ENCODE results near the gene NTSR1. TPM values are rescaled to one million over a fixed set of nuclear protein-coding genes. Genes with fewer than 3 reads are reported as not detected.

Gene NTSR1
- total and polyA plus RNA-seq, 2 donors (not counting 1 experiment from before 2014, with no cell fraction given), result not detected

DNA sequence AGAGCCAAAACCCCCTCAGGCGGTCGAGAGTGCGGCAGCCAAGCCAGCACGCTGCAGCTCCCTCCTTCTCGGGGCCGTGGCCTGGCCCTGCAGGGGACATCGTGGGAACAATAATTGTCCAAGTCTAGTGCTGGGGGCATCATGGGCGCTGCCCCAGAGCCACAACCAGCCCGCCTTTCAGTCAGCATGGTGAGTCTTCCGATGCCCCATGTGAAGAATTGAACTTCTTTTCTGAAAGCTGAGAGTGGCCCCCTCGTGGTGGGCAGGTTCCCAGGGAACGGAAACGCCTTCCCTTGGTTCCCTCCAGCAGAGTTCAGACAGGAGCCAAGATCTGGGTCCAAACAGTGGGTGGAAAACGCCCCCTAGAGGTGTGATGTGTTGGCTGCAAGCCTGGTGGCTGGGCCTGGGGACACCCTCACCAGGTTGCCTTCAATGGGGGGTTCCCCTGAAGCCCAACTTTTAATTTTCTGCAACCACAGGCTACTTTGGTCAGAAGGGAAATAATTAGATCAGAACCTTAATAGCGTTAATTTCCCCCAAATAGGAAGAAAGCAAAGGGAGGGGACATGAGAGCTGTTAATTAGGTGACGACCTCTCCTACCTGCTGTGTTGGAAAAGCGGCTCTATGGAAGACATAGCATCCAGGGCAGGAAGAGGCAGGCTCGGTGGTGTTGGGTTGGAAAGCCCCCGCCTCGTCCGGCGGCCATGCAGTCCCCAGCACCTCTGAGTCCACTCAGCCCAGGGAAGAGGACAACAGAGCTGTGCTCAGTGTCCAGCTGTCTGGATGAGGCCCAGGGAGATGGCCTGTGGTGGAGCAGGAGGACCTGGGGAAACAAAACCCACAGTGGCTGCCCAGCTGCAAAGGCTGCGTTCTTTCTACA, 82.9 kb downstream of the NTSR1 start:
- Histone ChIP-seq H3K4me3 (ENCODE audit: control extremely low read depth in 1 of 5, extremely low read depth in 1 of 5, insufficient read depth in 1 of 5, low read depth in 2 of 5, low read length in 4 of 5) (no peak overlapping the region), H3K27me3 (replicated peaks in 1 of 4; ENCODE audit: control extremely low read depth in 1 of 4, control insufficient read depth in 3 of 4, insufficient read depth in 4 of 4, low read length in 3 of 4) (no peaks in the 10 kb centered on the region), H3K36me3 (replicated peaks in 1 of 2; ENCODE audit: control extremely low read depth in 1 of 2, control insufficient read depth in 1 of 2, extremely low read depth in 1 of 2, insufficient read depth in 2 of 2, low read length in 1 of 2) (no peaks in the 10 kb centered on the region), H3K4me1 (ENCODE audit: control insufficient read depth in 2 of 2, insufficient read depth in 2 of 2, low read length in 2 of 2) (peaks cover 8 to 35% of the 10 kb centered on the region in 2 donors), H3K9me3 (ENCODE audit: control extremely low read depth in 1 of 3, control insufficient read depth in 2 of 3, insufficient read depth in 1 of 3, low read length in 2 of 3) (no peaks in the 10 kb centered on the region), H3K27ac (ENCODE audit: low read length in 2 of 2) (no peak overlapping the region), H3K79me2 (ENCODE audit: control insufficient read depth, insufficient read depth, low read length) (no peaks in the 10 kb centered on the region), H2AFZ (ENCODE audit: insufficient read depth, low read depth, low read length, poor library complexity, severe bottlenecking) (no peak overlapping the region), H3K9ac (ENCODE audit: low read length) (no peak overlapping the region), H4K20me1 (ENCODE audit: control insufficient read depth, insufficient read depth, low read length, poor library complexity, severe bottlenecking) (no peaks in the 10 kb centered on the region), H3K4me2 (replicated peaks; ENCODE audit: low read depth, low read length, poor library complexity, severe bottlenecking) (no peak overlapping the region)
- ChIA-PET CTCF (interaction anchor here (0.8 to 2.7 kb wide), 22 partner anchors 9 to 382 kb away, joined by 3 to 22 read pairs (median 7); partner anchors contain the start of genes OGFR and SLCO4A1), POLR2A (interaction anchor here (0.7 kb wide), 2 partner anchors 168 to 278 kb away, joined by 4 to 5 read pairs; no protein-coding TSS in a partner anchor)
- DNase-seq (peak; percentile 76), ATAC-seq (ENCODE audit: low read depth) (no peak)
- no peak for TF ChIP-seq EZH2 (IDR thresholded peaks at IDR 0.05; ENCODE audit: borderline replicate concordance, insufficient read depth, low read depth, low read length, poor library complexity, severe bottlenecking)
- TF ChIP-seq, protein P1, sequence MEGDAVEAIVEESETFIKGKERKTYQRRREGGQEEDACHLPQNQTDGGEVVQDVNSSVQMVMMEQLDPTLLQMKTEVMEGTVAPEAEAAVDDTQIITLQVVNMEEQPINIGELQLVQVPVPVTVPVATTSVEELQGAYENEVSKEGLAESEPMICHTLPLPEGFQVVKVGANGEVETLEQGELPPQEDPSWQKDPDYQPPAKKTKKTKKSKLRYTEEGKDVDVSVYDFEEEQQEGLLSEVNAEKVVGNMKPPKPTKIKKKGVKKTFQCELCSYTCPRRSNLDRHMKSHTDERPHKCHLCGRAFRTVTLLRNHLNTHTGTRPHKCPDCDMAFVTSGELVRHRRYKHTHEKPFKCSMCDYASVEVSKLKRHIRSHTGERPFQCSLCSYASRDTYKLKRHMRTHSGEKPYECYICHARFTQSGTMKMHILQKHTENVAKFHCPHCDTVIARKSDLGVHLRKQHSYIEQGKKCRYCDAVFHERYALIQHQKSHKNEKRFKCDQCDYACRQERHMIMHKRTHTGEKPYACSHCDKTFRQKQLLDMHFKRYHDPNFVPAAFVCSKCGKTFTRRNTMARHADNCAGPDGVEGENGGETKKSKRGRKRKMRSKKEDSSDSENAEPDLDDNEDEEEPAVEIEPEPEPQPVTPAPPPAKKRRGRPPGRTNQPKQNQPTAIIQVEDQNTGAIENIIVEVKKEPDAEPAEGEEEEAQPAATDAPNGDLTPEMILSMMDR (IDR thresholded peaks at IDR 0.05), result peak; percentile 95
- 39% methylated on average over 21 of the region's 23 CpGs for WGBS (ENCODE audit: insufficient coverage)
- Mint-ChIP-seq H3K27me3 (no peaks in the 10 kb centered on the region), H3K4me1 (peaks cover 27% of the 10 kb centered on the region), H3K9me3 (ENCODE audit: insufficient read depth) (no peaks in the 10 kb centered on the region), H3K27ac (peak overlapping the region; percentile 62), H3K4me3 (no peak overlapping the region)
- intact Hi-C loops (cut with micrococcal nuclease), result loop anchor here (1.0 to 10.0 kb wide), 7 partner anchors 71 to 554 kb away; partner anchors contain the start of genes CABLES2, OSBPL2, RPS21 and SLC17A9

Data from B cell (primary cell).